OCI-LY7 (cell line): ENCODE data around the gene MEOX2.

Source experiments
- EZH2phosphoT487 ChIP-seq: fragments of 200-600 bp; sonication (generic); IDR thresholded peaks from 2 replicates; pipeline ENCODE4 v1.6.1; 2018; ENCODE audit warnings: low read depth, borderline replicate concordance, mild to moderate bottlenecking, mixed run types, antibody characterized with exemption, low read length, moderate library complexity, mixed read lengths
- TF ChIP-seq, protein P1 (sequence below): fragments of 200-600 bp; sonication (generic); conservative IDR thresholded peaks from 2 replicates; pipeline ENCODE4 v1.5.1; 2014; ENCODE audit warnings: mild to moderate bottlenecking, antibody characterized with exemption, low read length, moderate library complexity, mixed read lengths

DNA sequence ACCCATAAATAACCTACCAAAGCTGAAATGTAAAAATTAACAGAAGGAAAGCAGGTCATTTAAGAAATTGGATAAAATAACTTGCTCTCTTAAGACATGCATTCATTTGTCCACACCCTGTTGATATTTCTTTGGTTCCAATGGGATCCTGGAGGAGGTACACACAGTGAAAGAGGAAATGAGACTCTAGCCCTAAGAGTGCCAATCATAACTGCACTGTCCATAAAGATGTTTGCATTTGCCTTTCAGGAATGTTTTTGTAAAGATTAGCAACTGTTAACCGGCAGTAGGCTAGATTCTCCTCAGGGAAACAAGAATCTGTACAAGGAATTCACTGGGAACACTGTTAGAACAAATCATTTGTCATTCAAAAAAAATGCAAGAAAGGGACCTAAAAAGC, 61.0 kb downstream of the MEOX2 start:
- TF ChIP-seq, protein P1, sequence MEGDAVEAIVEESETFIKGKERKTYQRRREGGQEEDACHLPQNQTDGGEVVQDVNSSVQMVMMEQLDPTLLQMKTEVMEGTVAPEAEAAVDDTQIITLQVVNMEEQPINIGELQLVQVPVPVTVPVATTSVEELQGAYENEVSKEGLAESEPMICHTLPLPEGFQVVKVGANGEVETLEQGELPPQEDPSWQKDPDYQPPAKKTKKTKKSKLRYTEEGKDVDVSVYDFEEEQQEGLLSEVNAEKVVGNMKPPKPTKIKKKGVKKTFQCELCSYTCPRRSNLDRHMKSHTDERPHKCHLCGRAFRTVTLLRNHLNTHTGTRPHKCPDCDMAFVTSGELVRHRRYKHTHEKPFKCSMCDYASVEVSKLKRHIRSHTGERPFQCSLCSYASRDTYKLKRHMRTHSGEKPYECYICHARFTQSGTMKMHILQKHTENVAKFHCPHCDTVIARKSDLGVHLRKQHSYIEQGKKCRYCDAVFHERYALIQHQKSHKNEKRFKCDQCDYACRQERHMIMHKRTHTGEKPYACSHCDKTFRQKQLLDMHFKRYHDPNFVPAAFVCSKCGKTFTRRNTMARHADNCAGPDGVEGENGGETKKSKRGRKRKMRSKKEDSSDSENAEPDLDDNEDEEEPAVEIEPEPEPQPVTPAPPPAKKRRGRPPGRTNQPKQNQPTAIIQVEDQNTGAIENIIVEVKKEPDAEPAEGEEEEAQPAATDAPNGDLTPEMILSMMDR: no peak
- TF ChIP-seq EZH2phosphoT487: no peak
